PFSK-1 (cell line): Measurements from ENCODE around the gene AP3S1.

ENCODE experiments used
- FOXP2 ChIP-seq: optimal IDR thresholded peaks from 2 replicates; pipeline ENCODE3; 2011; ENCODE audit warnings: borderline replicate concordance, control low read depth, inconsistent platforms; ENCODE audit not compliant: insufficient read depth; ENCODE audit errors: extremely low read length, extremely low read depth
- POLR2AphosphoS5 ChIP-seq: IDR thresholded peaks from 2 replicates; pipeline ENCODE4 v1.6.1; 2012; ENCODE audit warnings: low read depth, mild to moderate bottlenecking, control low read depth, low read length, moderate library complexity
- REST ChIP-seq, 2 experiments: IDR thresholded peaks; 2 replicates each; pipeline versions ENCODE4 v1.6.1 to v1.8.0; 2011 to 2012; ENCODE audit warnings: low read depth in 2 of 2, low read length in 2 of 2, control low read depth in 1 of 2, inconsistent platforms in 1 of 2, mild to moderate bottlenecking in 1 of 2, moderate library complexity in 1 of 2; ENCODE audit not compliant: insufficient read depth in 1 of 2
- SIN3A ChIP-seq: IDR thresholded peaks from 2 replicates; pipeline ENCODE4 v1.6.1; 2012; ENCODE audit warnings: mild to moderate bottlenecking, low read length, moderate library complexity, borderline replicate concordance; ENCODE audit not compliant: insufficient read depth
- TAF1 ChIP-seq: IDR thresholded peaks from 2 replicates; pipeline ENCODE4 v1.6.1; 2012; ENCODE audit warnings: low read length, control low read depth, borderline replicate concordance; ENCODE audit not compliant: insufficient read depth

The AP3S1 gene

GRCh38 chr5:115961381-115962238 lies 119.9 kb downstream of the AP3S1 start:
- TF ChIP-seq FOXP2 (no peak), SIN3A (no peak), REST (IDR thresholded peaks at IDR 0.05; ENCODE audit: insufficient read depth in 1 of 2, low read depth in 2 of 2, low read length in 2 of 2) (no peak), POLR2AphosphoS5 (no peak), TAF1 (no peak)

- no peak for TF ChIP-seq POLR2AphosphoS5
- TF ChIP-seq FOXP2, result no peak
- no peak for TF ChIP-seq REST (IDR thresholded peaks at IDR 0.05; ENCODE audit: insufficient read depth in 1 of 2, low read depth in 2 of 2, low read length in 2 of 2)
- no peak for TF ChIP-seq SIN3A
- no peak for TF ChIP-seq TAF1
Measured at GRCh38 chr5:115962239-115962564, 120.5 kb downstream of the AP3S1 start, which contains the start of gene LVRN. Gene LVRN (plus strand): TSS chr5:115962475. CDS start chr5:115962618, 143 bp downstream.

GRCh38 chr5:115962565-115963402 lies 121.0 kb downstream of the AP3S1 start:
- TF ChIP-seq REST (IDR thresholded peaks at IDR 0.05; ENCODE audit: insufficient read depth in 1 of 2, low read depth in 2 of 2, low read length in 2 of 2) (no peak), FOXP2 (no peak), TAF1 (no peak), POLR2AphosphoS5 (no peak), SIN3A (no peak)

GRCh38 chr5:115963566-115963965 lies 121.8 kb downstream of the AP3S1 start:
- no peak for TF ChIP-seq REST (IDR thresholded peaks at IDR 0.05; ENCODE audit: insufficient read depth in 1 of 2, low read depth in 2 of 2, low read length in 2 of 2)
- no peak for TF ChIP-seq TAF1
- no peak for TF ChIP-seq POLR2AphosphoS5
- TF ChIP-seq FOXP2, result no peak
- TF ChIP-seq SIN3A, result no peak
